Tibial nerve (tissue), 3 donors: ENCODE results near the gene LRRC1.

Experiments used
- CTCF ChIP-seq, 5 experiments: fragments of 200-600 bp in 3 of 5; fragments of 450-650 bp in 2 of 5; sonication (generic) in 3 of 5; IDR thresholded peaks; one replicate each; pipeline ENCODE4 v1.5.1; 2016 to 2019; ENCODE audit warnings: antibody characterized with exemption in 5 of 5, mild to moderate bottlenecking in 3 of 5, moderate library complexity in 2 of 5
- POLR2A ChIP-seq, 2 donors: fragments of 450-650 bp; IDR thresholded peaks; one replicate each; pipeline ENCODE4 v1.6.1; 2017; ENCODE audit warnings: antibody characterized with exemption in 2 of 2, mild to moderate bottlenecking in 2 of 2, moderate library complexity in 2 of 2

DNA sequence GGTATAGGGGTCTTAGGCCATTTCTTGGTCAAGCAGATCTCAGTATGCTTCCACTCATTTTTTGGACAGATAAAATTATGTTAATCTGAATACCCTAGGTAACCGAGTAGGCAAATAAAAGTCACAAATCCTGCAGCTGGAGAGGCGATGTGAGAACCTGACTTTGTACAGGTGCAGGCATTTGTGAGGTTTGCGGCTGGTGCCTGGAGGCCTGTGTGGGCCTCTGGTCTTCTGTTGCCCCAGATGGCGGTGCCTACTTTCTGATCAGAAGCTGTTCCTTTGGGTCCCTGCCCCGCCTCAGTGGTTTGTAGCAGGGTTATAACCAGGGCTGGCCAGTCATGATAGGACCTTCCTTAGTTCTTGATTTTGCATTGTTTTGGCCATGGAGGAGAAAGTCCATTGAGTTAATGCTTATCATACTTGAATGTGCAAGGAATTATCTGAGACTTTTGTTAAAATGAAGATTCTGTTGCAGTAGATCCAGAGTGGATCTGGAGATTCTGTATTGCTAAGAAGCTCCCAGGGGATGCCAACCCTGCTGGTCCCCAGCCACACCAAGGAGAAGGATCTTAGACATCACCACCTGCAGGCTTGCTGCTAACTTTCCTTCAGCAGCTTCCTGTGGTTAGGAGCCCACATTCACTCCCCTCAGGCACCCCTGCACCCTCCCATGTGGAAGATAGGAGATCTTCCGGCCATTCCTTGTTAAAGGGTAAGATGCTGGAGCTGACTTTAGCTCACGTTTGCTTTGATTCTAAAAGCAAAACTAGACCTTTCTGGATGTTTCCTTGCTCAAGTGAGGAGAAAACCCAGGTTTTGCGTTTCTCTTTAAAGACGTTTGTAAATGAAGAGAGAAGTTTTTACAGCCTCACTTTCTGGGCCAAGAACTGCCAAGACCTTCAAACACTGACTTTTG lies 50.7 kb downstream of the LRRC1 start:
- TF ChIP-seq POLR2A (IDR thresholded peaks at IDR 0.05), result no peak
- TF ChIP-seq CTCF (IDR thresholded peaks at IDR 0.05), result no peak
